ENCODE measurements around the gene GALNT18.

GALNT18 gene

GRCh38 chr11:11657218-11657955 is 35.6 kb upstream of the GALNT18 start:
- DNase-seq (ENCODE audit: extremely low spot score) = no peak
- CTCF ChIA-PET = interaction anchor here (1.3 to 1.6 kb wide), 2 partner anchors 15 to 310 kb away, joined by 4 read pairs; no protein-coding TSS in a partner anchor
- TF ChIP-seq, protein P1, sequence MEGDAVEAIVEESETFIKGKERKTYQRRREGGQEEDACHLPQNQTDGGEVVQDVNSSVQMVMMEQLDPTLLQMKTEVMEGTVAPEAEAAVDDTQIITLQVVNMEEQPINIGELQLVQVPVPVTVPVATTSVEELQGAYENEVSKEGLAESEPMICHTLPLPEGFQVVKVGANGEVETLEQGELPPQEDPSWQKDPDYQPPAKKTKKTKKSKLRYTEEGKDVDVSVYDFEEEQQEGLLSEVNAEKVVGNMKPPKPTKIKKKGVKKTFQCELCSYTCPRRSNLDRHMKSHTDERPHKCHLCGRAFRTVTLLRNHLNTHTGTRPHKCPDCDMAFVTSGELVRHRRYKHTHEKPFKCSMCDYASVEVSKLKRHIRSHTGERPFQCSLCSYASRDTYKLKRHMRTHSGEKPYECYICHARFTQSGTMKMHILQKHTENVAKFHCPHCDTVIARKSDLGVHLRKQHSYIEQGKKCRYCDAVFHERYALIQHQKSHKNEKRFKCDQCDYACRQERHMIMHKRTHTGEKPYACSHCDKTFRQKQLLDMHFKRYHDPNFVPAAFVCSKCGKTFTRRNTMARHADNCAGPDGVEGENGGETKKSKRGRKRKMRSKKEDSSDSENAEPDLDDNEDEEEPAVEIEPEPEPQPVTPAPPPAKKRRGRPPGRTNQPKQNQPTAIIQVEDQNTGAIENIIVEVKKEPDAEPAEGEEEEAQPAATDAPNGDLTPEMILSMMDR (IDR thresholded peaks at IDR 0.05; ENCODE audit: control extremely low read depth, extremely low read depth, low read depth, missing control alignments) = no peak
- POLR2A ChIA-PET = no interaction called here

DNA sequence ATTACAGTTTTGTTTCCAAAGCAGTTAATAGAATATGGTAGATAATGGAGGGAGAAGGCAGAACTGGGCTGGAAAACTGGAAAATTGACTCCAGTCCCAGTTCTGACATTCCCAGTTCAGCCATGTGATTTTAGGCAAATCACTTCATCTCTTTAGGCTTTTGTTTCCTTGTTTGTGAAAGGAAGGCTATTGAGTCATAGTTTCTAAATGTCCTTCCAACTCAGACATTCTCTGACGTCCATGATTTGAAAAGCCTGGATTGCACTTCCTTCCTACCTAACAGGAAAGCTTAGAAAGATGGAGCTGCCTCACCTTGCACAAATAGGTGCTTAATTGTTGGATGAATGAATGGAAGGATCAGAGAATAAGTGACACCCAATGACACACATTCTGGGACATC is 19.8 kb upstream of the GALNT18 start:
- ChIA-PET POLR2A (no interaction called here), CTCF (no interaction called here)
- TF ChIP-seq, protein P1 (IDR thresholded peaks at IDR 0.05; ENCODE audit: control extremely low read depth, extremely low read depth, low read depth, missing control alignments) = no peak
- no peak for DNase-seq (ENCODE audit: extremely low spot score)

GRCh38 chr11:11640996-11641395 is 19.2 kb upstream of the GALNT18 start:
- POLR2A ChIA-PET = no interaction called here
- CTCF ChIA-PET = no interaction called here
- TF ChIP-seq, protein P1 (IDR thresholded peaks at IDR 0.05; ENCODE audit: control extremely low read depth, extremely low read depth, low read depth, missing control alignments) = no peak
- no peak for DNase-seq (ENCODE audit: extremely low spot score)

DNA sequence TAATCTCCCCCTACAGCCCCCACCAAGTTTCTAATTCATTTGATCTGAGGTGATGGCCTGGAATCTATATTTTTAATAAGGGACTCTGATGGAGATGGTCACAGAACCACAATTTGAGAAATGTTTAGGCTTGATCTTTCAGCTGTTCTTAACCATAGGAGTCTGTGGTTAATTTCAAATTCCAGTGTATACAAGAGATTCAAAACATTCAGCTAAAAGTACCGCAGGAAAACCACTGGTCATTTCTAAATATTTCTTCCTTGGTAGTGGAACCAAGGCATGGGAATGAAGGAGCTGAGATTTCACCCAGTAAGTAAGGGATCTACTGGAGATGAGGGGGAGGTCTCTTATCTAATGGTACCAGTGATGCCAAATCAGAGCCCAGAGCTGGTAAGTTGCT is 18.3 kb upstream of the GALNT18 start:
- TF ChIP-seq, protein P1 (IDR thresholded peaks at IDR 0.05; ENCODE audit: control extremely low read depth, extremely low read depth, low read depth, missing control alignments) = no peak
- no peak for DNase-seq (ENCODE audit: extremely low spot score)
- POLR2A ChIA-PET = no interaction called here
- CTCF ChIA-PET = interaction anchor here (1.1 to 1.3 kb wide), 2 partner anchors 16 to 43 kb away, joined by 3 read pairs; no protein-coding TSS in a partner anchor

DNA sequence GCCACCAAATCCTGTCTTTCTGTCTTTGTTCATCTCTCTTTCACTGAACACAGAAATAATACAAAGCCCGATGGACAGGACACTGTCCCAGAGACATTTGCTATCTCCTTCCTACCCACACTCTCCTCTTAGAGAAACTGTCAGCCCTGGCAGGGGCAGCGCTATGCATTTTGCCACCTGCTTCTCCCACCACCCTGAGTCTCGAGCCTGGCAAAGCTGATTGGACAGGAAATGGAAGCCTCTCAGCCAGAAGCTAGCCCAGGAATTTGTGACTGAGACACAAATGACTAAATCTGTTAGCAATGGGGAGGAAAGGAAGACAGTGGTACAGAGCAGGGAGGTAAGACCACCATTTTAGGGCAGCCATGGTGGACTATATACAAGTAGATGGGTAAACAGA is 14.9 kb upstream of the GALNT18 start:
- ChIA-PET POLR2A (no interaction called here), CTCF (no interaction called here)
- DNase-seq (ENCODE audit: extremely low spot score) = no peak
- TF ChIP-seq, protein P1 (IDR thresholded peaks at IDR 0.05; ENCODE audit: control extremely low read depth, extremely low read depth, low read depth, missing control alignments) = no peak

DNA sequence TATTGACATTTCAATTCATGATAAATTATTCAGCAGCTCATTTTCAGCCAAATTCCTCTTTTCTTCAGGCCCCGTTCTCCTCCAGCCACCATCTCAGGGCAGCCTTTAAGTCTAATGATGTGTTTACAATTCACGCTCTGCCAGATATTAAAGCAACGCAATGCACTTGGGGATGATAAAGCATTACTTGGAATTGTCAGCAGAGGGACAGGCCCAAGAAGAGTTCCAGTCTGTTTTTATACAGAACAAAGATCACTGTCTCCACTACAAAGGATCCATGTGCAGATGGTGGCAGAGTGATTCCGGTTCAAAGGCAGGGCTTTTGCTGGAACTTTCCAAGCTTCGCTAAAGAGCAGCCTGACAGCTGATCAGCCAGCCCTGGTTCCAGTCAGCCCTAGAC is 13.6 kb upstream of the GALNT18 start:
- ChIA-PET POLR2A (no interaction called here), CTCF (no interaction called here)
- no peak for DNase-seq (ENCODE audit: extremely low spot score)
- TF ChIP-seq, protein P1 (IDR thresholded peaks at IDR 0.05; ENCODE audit: control extremely low read depth, extremely low read depth, low read depth, missing control alignments) = no peak
